HL-60 (cell line): Measurements from ENCODE around the gene SRSF3.

ENCODE experiments used
- DNase-seq, 2 experiments: peaks; one replicate each; pipeline ENCODE4 v3.0.0-alpha.2; 2010 to 2020; ENCODE audit warnings: low read depth in 1 of 2, low spot score in 1 of 2
- H3K27ac ChIP-seq: fragments of 250-450 bp; sonication (Bioruptor Pico); replicated peaks from 2 replicates; pipeline ENCODE4 v1.5.1; 2020; ENCODE audit warnings: mild to moderate bottlenecking, moderate library complexity
- H3K27me3 ChIP-seq: fragments of 250-450 bp; sonication (Bioruptor Pico); 2 replicates; pipeline ENCODE4 v1.5.1; 2021; ENCODE audit warnings: mild to moderate bottlenecking, moderate library complexity; ENCODE audit not compliant: insufficient read depth, poor library complexity, severe bottlenecking
- H3K4me3 ChIP-seq: replicated peaks from 2 replicates; pipeline ENCODE4 v1.5.1; 2011; ENCODE audit warnings: mild to moderate bottlenecking, control low read depth, low read length; ENCODE audit not compliant: insufficient read depth
- GABPA ChIP-seq: IDR thresholded peaks from 2 replicates; pipeline ENCODE4 v1.6.1; 2012; ENCODE audit warnings: low read depth
- POLR2AphosphoS5 ChIP-seq: IDR thresholded peaks from 2 replicates; pipeline ENCODE4 v1.6.1; 2012; ENCODE audit warnings: low read depth
- SPI1 ChIP-seq: IDR thresholded peaks from 2 replicates; pipeline ENCODE4 v1.6.1; 2012; ENCODE audit warnings: low read depth, mild to moderate bottlenecking, borderline replicate concordance
- TF ChIP-seq, protein P1 (sequence below): IDR thresholded peaks from one replicate; pipeline ENCODE4 v1.5.1; 2011; ENCODE audit warnings: low read length, control low read depth, inconsistent platforms; ENCODE audit not compliant: insufficient read depth
- TF ChIP-seq, protein P2 (sequence below): IDR thresholded peaks from 2 replicates; pipeline ENCODE4 v1.6.1; 2012; ENCODE audit warnings: low read depth; ENCODE audit not compliant: insufficient replicate concordance

SRSF3 gene

GRCh38 chr6:36592221-36592655 lies 1.9 kb upstream of the SRSF3 start:
- no peak for DNase-seq
- Histone ChIP-seq H3K4me3 (no peak overlapping the region), H3K27me3 (no peaks in the 10 kb centered on the region), H3K27ac (no peak overlapping the region)
- TF ChIP-seq, protein P1, sequence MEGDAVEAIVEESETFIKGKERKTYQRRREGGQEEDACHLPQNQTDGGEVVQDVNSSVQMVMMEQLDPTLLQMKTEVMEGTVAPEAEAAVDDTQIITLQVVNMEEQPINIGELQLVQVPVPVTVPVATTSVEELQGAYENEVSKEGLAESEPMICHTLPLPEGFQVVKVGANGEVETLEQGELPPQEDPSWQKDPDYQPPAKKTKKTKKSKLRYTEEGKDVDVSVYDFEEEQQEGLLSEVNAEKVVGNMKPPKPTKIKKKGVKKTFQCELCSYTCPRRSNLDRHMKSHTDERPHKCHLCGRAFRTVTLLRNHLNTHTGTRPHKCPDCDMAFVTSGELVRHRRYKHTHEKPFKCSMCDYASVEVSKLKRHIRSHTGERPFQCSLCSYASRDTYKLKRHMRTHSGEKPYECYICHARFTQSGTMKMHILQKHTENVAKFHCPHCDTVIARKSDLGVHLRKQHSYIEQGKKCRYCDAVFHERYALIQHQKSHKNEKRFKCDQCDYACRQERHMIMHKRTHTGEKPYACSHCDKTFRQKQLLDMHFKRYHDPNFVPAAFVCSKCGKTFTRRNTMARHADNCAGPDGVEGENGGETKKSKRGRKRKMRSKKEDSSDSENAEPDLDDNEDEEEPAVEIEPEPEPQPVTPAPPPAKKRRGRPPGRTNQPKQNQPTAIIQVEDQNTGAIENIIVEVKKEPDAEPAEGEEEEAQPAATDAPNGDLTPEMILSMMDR = no peak
- no peak for TF ChIP-seq SPI1
- TF ChIP-seq POLR2AphosphoS5 = no peak
- TF ChIP-seq GABPA = no peak
- TF ChIP-seq, protein P2, sequence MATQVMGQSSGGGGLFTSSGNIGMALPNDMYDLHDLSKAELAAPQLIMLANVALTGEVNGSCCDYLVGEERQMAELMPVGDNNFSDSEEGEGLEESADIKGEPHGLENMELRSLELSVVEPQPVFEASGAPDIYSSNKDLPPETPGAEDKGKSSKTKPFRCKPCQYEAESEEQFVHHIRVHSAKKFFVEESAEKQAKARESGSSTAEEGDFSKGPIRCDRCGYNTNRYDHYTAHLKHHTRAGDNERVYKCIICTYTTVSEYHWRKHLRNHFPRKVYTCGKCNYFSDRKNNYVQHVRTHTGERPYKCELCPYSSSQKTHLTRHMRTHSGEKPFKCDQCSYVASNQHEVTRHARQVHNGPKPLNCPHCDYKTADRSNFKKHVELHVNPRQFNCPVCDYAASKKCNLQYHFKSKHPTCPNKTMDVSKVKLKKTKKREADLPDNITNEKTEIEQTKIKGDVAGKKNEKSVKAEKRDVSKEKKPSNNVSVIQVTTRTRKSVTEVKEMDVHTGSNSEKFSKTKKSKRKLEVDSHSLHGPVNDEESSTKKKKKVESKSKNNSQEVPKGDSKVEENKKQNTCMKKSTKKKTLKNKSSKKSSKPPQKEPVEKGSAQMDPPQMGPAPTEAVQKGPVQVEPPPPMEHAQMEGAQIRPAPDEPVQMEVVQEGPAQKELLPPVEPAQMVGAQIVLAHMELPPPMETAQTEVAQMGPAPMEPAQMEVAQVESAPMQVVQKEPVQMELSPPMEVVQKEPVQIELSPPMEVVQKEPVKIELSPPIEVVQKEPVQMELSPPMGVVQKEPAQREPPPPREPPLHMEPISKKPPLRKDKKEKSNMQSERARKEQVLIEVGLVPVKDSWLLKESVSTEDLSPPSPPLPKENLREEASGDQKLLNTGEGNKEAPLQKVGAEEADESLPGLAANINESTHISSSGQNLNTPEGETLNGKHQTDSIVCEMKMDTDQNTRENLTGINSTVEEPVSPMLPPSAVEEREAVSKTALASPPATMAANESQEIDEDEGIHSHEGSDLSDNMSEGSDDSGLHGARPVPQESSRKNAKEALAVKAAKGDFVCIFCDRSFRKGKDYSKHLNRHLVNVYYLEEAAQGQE = no peak

DNA sequence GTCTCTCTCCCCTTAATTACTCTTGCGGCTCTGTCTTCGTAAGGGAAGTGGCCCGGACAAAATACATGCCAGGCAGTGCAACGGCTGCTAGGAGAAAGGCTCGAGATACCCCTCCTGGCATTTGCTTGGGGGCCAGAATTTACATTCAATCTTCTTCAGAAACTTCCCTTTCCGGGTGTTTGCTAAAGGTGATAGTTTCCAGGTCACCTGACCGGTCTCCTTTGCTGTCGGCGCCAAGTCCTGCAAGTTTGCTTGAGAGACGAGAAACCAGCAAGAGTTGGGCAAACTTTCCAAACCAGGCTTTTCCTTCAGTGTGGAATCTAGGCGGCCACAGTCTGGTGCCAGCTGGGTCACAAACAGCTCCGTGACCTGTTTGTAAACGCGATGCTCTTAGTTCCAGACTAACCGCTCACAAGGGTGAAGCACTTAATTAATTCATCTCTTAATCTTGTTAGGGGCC lies 563 bp upstream of the SRSF3 start:
- TF ChIP-seq, protein P2 = peak; percentile 17
- TF ChIP-seq SPI1 = peak; percentile 28; the same call in 1 of the 2 replicates
- TF ChIP-seq GABPA = no peak
- Histone ChIP-seq H3K27me3 (no peaks in the 10 kb centered on the region), H3K4me3 (peak overlapping the region; percentile 32), H3K27ac (peak overlapping the region; percentile 96)
- peak in 1 of 2 experiments; percentile 73 for DNase-seq

GRCh38 chr6:36594816-36595643 lies 868 bp downstream of the SRSF3 start:
- peak overlapping the region; percentile 71 for H3K4me3 ChIP-seq
- TF ChIP-seq, protein P1 = no peak
- TF ChIP-seq GABPA (no peak), POLR2AphosphoS5 (no peak), SPI1 (no peak)
- TF ChIP-seq, protein P2 = no peak
- H3K27me3 ChIP-seq = no peaks in the 10 kb centered on the region
- DNase-seq = peak in 1 of 2 experiments; percentile 25
- peak overlapping the region; percentile 96 for H3K27ac ChIP-seq
